Measurements from ENCODE around the gene TAS2R41. TPM values are rescaled to one million over a fixed set of nuclear protein-coding genes. Genes with fewer than 3 reads are reported as not detected.

The TAS2R41 gene
- total RNA-seq, 1 experiment from 2014 or later, result not detected

DNA sequence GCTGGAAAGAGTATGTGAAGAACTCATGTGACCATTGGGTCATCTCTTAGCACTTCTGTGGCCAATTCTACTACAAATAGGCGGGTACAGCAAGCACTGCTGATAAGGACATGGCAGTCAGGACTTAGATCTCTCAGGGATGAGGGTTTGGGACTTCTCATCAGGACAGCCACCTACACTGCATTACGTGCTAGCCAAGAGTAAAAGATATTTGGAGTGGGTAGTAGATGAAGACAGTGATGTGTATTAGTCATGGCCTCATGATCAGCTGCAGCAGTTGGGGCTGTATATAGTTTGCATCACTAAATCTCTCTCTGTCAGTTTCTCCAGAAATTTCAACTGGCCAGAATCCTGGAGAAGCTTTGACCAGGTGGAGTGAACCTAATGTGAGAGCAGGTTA lies 25.2 kb upstream of the TAS2R41 start:
- no peak for ATAC-seq
- Histone ChIP-seq H3K27ac (ENCODE audit: low read length) (no peak overlapping the region), H3K4me1 (ENCODE audit: insufficient read depth, low read length) (peaks cover 11% of the 10 kb centered on the region; the same call in 1 of the 2 replicates), H3K4me3 (ENCODE audit: low read length) (no peak overlapping the region), H4K20me1 (ENCODE audit: low read length) (no peaks in the 10 kb centered on the region), H3K9ac (ENCODE audit: low read length) (no peak overlapping the region), H3K9me2 (replicated peaks; ENCODE audit: low read length) (no peaks in the 10 kb centered on the region), H3K9me3 (ENCODE audit: low read length) (no peaks in the 10 kb centered on the region), H3F3A (ENCODE audit: low read length, unreplicated experiment) (no peaks in the 10 kb centered on the region), H3K27me3 (ENCODE audit: low read length) (peaks cover 2% of the 10 kb centered on the region; the same call in 1 of the 2 replicates), H3K79me2 (ENCODE audit: low read length) (no peaks in the 10 kb centered on the region), H2AFZ (ENCODE audit: low read length) (no peak overlapping the region), H3K36me3 (ENCODE audit: low read depth, low read length) (no peaks in the 10 kb centered on the region), H3K4me2 (ENCODE audit: low read length) (no peak overlapping the region)
- no peak for DNase-seq
- TF ChIP-seq EZH2 (IDR thresholded peaks at IDR 0.05; ENCODE audit: low read length, unreplicated experiment), result no peak
- TF ChIP-seq, protein P1, sequence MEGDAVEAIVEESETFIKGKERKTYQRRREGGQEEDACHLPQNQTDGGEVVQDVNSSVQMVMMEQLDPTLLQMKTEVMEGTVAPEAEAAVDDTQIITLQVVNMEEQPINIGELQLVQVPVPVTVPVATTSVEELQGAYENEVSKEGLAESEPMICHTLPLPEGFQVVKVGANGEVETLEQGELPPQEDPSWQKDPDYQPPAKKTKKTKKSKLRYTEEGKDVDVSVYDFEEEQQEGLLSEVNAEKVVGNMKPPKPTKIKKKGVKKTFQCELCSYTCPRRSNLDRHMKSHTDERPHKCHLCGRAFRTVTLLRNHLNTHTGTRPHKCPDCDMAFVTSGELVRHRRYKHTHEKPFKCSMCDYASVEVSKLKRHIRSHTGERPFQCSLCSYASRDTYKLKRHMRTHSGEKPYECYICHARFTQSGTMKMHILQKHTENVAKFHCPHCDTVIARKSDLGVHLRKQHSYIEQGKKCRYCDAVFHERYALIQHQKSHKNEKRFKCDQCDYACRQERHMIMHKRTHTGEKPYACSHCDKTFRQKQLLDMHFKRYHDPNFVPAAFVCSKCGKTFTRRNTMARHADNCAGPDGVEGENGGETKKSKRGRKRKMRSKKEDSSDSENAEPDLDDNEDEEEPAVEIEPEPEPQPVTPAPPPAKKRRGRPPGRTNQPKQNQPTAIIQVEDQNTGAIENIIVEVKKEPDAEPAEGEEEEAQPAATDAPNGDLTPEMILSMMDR (conservative IDR thresholded peaks at IDR 0.05; ENCODE audit: low read depth, low read length), result no peak
- no peak for TF ChIP-seq EZH2phosphoT487 (IDR thresholded peaks at IDR 0.05; ENCODE audit: borderline replicate concordance, low read length)
- intact Hi-C loops (cut with micrococcal nuclease), result no loop called here
- ChIA-PET POLR2A (ENCODE audit: unreplicated experiment) (no interaction called here), CTCF (no interaction called here)
- BruUV-seq (replicated peaks), result no TSS peak

DNA sequence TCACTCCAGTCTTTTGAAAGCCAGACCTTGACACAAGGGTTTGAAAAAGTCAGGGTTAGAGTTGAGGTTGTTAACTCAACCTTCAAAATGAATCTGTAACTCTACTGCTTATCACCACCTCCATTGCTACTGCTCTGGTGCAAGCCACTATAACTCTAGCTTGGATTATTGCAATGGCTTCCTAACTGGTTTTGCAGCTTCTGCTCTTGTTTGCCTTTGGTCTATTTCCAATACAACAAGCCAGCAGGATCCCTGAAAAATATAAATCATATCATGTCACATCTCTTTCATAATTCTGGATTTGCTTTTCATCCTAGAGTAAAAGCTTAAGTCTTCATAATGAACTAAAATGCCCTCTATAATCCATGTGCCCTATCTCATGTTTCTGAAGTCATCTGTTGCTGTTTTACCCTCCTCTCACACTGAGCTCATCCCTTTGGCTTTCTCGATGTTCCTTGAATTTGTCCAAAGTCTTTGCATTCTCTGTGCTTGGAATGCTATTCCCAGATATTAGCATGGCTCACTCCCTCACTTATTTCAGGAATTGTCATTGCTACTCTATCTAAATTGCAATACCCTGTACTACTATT lies 23.5 kb upstream of the TAS2R41 start:
- H3K9me2 ChIP-seq (replicated peaks; ENCODE audit: low read length), result no peaks in the 10 kb centered on the region
- H4K20me1 ChIP-seq (ENCODE audit: low read length), result no peaks in the 10 kb centered on the region
- H3K4me2 ChIP-seq (ENCODE audit: low read length), result no peak overlapping the region
- intact Hi-C loops (cut with micrococcal nuclease), result no loop called here
- H3K27ac ChIP-seq (ENCODE audit: low read length), result no peak overlapping the region
- H3K4me3 ChIP-seq (ENCODE audit: low read length), result no peak overlapping the region
- H3K27me3 ChIP-seq (ENCODE audit: low read length), result no peaks in the 10 kb centered on the region
- no peak overlapping the region for H2AFZ ChIP-seq (ENCODE audit: low read length)
- no peak overlapping the region for H3K9ac ChIP-seq (ENCODE audit: low read length)
- H3K36me3 ChIP-seq (ENCODE audit: low read depth, low read length), result no peaks in the 10 kb centered on the region
- DNase-seq, result no peak
- TF ChIP-seq, protein P1 (conservative IDR thresholded peaks at IDR 0.05; ENCODE audit: low read depth, low read length), result no peak
- TF ChIP-seq EZH2phosphoT487 (IDR thresholded peaks at IDR 0.05; ENCODE audit: borderline replicate concordance, low read length) (no peak), EZH2 (IDR thresholded peaks at IDR 0.05; ENCODE audit: low read length, unreplicated experiment) (no peak)
- CTCF ChIA-PET, result no interaction called here
- POLR2A ChIA-PET (ENCODE audit: unreplicated experiment), result no interaction called here
- H3F3A ChIP-seq (ENCODE audit: low read length, unreplicated experiment), result no peaks in the 10 kb centered on the region
- no peaks in the 10 kb centered on the region for H3K79me2 ChIP-seq (ENCODE audit: low read length)
- H3K4me1 ChIP-seq (ENCODE audit: insufficient read depth, low read length), result peaks cover 11% of the 10 kb centered on the region; the same call in 1 of the 2 replicates
- no peaks in the 10 kb centered on the region for H3K9me3 ChIP-seq (ENCODE audit: low read length)
- ATAC-seq, result no peak
- BruUV-seq (replicated peaks), result no TSS peak

DNA sequence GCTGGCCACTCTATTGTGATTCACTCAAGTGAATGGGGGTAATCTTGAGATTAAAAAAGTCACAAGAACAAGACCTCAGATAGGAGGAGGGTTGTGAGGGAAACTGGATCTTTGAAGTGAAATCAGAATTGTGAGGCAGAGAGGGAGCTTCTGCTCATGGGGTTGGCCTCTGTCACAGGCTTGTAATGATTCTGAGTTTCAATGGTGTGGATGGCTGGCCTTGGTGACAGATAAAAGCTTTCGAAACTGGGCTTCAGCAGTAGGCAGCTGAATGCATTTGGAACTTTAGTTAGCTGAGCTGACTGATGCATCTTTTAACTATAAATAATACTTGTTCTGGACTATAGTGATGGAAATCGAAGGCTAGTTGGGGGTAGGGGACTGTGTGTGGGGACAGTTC lies 22.2 kb upstream of the TAS2R41 start:
- TF ChIP-seq, protein P1 (conservative IDR thresholded peaks at IDR 0.05; ENCODE audit: low read depth, low read length), result no peak
- TF ChIP-seq EZH2phosphoT487 (IDR thresholded peaks at IDR 0.05; ENCODE audit: borderline replicate concordance, low read length) (no peak), EZH2 (IDR thresholded peaks at IDR 0.05; ENCODE audit: low read length, unreplicated experiment) (no peak)
- Histone ChIP-seq H3K9ac (ENCODE audit: low read length) (no peak overlapping the region), H2AFZ (ENCODE audit: low read length) (no peak overlapping the region), H3K9me2 (replicated peaks; ENCODE audit: low read length) (no peaks in the 10 kb centered on the region), H3K27me3 (ENCODE audit: low read length) (no peaks in the 10 kb centered on the region), H3K4me2 (ENCODE audit: low read length) (no peak overlapping the region), H3K4me1 (ENCODE audit: insufficient read depth, low read length) (peaks cover 11% of the 10 kb centered on the region; the same call in 1 of the 2 replicates), H3K27ac (ENCODE audit: low read length) (no peak overlapping the region), H3K4me3 (ENCODE audit: low read length) (no peak overlapping the region), H4K20me1 (ENCODE audit: low read length) (no peaks in the 10 kb centered on the region), H3K36me3 (ENCODE audit: low read depth, low read length) (no peaks in the 10 kb centered on the region), H3K79me2 (ENCODE audit: low read length) (no peaks in the 10 kb centered on the region), H3F3A (ENCODE audit: low read length, unreplicated experiment) (no peaks in the 10 kb centered on the region), H3K9me3 (ENCODE audit: low read length) (no peaks in the 10 kb centered on the region)
- BruUV-seq (replicated peaks), result no TSS peak
- intact Hi-C loops (cut with micrococcal nuclease), result no loop called here
- ATAC-seq (no peak), DNase-seq (no peak)
- CTCF ChIA-PET, result no interaction called here
- POLR2A ChIA-PET (ENCODE audit: unreplicated experiment), result no interaction called here
